GM12872 (cell line): ENCODE measurements around the gene CEBPG.

Source experiments
- TF ChIP-seq, protein P1 (sequence below): IDR thresholded peaks from 3 replicates; pipeline ENCODE4 v1.5.1; 2011; ENCODE audit warnings: low read depth, mild to moderate bottlenecking, low read length, moderate library complexity; ENCODE audit not compliant: insufficient read depth

Gene CEBPG

DNA sequence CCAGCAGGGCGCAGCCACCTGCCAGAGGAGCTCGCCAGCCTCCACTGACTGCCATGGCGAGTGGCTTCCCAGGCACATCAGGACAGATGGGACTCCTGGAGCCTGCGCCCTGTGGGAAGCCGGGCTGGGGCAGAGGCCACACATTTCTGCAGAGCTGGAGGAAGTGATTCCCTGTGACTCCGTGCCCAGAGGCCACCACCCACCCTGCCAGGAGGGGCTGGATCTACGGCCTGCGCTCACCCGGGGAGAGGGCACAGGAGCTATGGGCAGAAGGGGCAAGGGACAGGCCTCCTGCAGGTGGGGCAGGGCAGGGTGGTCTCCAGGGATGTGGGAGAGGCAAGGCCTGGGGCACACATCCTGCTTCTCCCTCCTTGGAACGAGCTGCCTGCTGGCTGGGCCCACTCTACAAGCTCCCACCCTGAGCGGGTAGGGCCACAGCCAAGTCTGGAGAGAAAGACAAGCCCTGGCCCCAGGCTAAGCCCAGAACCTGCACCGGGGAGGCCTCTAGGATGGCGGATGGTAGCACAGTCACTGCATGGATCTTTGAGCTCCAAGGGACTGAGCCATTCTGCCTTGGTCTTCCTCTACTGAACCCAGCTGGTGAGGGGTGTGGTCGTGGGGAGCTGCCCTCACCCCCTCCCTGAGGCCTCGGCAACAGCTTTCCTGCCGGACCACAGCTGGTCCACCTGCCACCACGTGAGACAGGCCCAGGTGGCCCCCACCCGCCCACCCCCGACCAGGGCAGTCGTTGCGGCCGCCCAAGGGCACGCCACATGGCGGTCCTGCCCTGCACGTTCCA lies 40.6 kb downstream of the CEBPG start:
- TF ChIP-seq, protein P1, sequence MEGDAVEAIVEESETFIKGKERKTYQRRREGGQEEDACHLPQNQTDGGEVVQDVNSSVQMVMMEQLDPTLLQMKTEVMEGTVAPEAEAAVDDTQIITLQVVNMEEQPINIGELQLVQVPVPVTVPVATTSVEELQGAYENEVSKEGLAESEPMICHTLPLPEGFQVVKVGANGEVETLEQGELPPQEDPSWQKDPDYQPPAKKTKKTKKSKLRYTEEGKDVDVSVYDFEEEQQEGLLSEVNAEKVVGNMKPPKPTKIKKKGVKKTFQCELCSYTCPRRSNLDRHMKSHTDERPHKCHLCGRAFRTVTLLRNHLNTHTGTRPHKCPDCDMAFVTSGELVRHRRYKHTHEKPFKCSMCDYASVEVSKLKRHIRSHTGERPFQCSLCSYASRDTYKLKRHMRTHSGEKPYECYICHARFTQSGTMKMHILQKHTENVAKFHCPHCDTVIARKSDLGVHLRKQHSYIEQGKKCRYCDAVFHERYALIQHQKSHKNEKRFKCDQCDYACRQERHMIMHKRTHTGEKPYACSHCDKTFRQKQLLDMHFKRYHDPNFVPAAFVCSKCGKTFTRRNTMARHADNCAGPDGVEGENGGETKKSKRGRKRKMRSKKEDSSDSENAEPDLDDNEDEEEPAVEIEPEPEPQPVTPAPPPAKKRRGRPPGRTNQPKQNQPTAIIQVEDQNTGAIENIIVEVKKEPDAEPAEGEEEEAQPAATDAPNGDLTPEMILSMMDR: no peak

DNA sequence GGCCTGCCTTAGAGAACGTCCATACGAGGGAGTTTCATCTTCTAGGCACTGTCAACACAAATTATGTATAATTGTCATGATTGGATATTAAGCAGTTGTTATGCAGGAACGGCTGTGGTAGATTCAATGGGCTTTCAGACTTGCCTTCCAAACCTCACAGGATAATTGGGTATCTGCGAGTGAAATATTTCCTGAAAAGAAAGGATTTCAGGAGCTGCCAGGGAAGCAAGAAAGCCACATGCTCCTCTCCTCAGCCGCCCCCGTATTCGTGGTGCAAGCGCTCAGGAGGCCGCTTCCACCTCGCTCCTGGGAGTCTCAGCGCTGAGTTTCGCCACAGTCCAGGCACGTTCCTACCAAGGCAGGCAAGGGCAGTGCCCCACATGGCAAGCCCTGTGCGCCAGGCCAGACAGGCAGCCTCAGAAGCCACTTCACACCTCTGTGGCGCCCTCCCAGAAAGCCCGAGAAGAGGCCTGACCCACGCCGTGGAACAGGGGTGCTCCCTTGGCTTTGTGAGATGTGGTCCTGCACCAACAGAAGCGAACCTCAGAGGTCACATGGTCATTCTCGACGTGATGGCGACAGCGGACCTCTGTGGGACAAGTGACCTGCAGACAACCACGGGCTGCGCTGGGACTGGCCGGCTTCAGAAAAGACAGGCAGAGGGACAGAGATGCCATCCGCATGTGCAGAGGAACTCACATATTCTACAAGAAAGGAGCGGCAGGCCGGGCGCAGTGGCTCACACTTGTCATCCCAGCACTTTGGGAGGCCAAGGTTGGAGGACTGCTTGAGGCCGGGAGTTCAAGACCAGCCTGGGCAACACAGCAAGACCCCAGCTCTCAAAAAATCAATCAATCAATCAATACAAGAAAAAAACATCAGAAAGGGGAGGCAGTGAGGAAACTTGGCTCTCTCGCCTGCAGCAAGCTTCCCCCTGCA lies 41.4 kb downstream of the CEBPG start:
- TF ChIP-seq, protein P1: no peak

DNA sequence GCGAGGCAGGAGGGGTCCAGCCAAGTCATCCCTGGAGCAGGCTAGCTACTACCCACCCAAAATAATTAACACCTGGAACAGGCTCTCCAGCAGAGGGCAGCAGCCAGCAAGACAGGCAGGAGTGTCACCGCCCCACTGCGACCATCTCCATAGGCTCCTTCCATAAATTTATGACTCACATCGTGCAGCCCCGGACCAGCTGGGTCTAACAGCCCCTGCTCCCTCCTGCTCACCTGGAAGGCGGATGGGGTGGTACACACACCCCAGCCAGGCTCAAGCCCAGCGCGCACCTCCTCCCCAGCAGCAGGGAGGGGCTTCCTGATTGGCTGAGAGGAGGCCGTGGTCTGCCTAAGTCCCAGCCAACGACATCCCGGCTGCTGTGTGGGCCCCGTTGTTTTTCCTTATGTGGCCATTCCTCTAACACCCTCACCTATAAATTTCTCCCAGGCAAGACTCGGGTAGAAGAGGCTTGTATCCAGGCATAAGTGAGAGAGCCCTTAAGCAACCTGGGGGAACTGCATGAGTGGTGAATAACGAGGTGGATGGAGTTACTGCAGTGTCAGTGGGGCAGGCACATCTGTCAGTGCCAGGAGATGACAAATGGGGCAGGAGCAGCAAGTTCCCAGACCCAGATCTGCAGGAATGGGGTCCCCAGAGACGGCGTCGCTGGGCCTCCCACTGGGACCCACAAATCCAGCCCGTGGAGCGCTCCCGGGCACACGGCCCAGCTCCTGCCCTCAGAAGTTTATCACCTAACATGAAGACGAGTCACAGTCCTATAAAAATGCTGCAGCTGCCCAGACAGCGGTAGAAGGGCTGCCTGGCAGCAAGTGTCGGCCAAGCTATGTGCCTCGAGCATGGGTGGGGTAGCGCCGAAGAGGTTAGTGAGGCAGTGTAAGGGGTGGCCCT lies 43.1 kb downstream of the CEBPG start:
- TF ChIP-seq, protein P1: peak; percentile 78

DNA sequence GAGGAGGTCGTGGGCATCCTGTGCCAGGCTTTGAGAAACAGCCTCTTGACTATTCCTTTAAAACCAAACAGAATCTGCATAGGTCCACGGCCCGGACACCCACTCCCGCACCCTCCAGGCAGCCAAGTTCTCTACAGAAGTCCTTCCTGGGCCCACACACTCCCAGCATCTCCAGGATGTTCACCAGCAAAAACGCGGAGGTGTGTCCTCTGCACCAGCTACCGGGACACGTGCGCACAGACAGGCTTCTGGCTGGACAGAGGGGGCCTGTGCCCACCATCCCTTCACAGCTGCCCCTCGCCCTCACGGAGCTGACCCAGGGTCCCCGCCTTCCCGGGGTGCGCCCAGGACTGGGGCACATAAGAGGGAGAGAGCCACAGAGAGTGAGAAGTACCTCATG lies 44.2 kb downstream of the CEBPG start:
- TF ChIP-seq, protein P1: no peak

DNA sequence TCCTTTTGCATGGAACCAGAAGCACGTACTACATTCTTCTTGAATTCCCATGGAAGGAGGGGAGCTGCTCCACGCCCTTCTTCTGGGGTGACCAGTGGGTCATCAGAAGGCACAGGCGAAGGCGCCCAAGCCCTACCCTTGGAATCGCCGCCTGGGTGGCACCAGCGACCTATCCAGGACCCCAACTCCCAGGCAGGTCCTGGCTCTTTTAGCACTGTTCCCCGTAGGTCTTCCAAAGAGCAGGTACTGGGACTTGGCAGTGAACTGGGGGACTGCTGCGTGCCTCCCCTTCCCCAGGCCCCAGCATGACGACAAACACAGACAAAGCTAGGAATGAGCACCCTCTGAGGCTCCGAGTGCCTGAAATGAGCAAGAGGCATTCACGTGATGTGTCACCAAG lies 45.0 kb downstream of the CEBPG start:
- TF ChIP-seq, protein P1: no peak

DNA sequence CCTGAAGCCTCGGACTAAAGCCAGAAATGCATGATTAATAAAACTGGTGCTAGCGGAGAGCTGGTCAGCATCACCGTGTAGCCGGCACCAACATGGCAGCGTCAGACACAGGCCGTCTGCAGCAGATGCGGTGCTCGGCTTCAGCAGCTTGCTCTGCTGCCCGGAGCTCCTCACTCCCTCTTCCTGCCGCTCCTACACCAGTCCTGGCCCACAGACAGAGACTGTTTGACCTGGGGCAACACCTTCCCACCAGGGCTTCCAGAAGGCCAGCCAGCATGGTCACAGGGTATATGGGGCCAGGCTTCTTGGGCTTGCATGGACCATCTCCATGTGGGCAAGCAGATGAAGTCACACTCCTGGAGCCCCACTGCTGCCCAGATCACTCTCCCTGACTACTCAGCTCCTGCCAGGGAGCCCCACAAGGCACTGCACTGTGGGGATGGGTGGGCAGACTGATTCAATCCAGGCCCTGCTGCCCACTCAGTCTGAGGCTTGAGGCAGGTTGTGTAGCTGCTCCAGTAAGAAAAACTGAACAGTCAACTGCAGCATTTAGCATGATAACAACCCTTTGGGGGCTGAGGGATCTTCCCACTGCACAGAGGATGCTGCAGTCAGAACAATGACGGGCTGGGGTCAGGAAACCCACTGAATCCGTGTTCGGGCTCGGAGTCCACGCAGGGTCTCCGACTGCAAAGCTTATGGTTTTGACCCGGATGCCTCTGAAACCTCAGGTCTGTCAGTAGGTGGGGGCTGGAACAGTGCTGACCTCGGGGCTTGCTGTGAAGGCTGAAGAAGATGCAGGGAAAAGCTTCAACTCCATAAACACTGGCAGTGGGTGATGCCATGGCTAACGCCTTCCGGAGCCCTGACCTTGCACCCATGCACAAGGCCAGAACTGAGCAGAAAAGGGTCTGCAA lies 45.6 kb downstream of the CEBPG start:
- TF ChIP-seq, protein P1: no peak
